GM12878 (cell line): ENCODE results near the gene ABCC4. TPM values are rescaled to one million over a fixed set of nuclear protein-coding genes. Genes with fewer than 3 reads are reported as not detected.

ENCODE experiments used
- ATAC-seq: fragments of 200-7000 bp; cut with Tn5 transposase; 3 replicates; pipeline ENCODE4 v1.9.1; 2020; ENCODE audit warnings: mild to moderate bottlenecking, moderate library complexity
- BruUV-seq: library from RNA; stranded (reverse); fragments of 400-500 nt; replicated peaks from 2 replicates; lab custom pipeline; 2021; lab: Mats Ljungman, UMichigan
- CTCF ChIA-PET: fragments of 300-600 bp; sonication (Branson Sonifier 250); formaldehyde crosslinking; extraction: SDS; loops from one replicate; lab custom pipeline; 2021; ENCODE audit warnings: inconsistent platforms; lab: Yijun Ruan, JAX
- POLR2A ChIA-PET: fragments of 350-600 bp; formaldehyde crosslinking; extraction: SDS; loops from one replicate; lab custom pipeline; 2021; ENCODE audit warnings: inconsistent platforms; lab: Charles Lee
- RAD21 ChIA-PET: fragments of 300-600 bp; sonication (Branson Sonifier 250); formaldehyde crosslinking; loops from one replicate; lab custom pipeline; 2023; ENCODE audit warnings: antibody characterized with exemption; ENCODE audit not compliant: unreplicated experiment; lab: Charles Lee
- SMC1A ChIA-PET: fragments of 300-600 bp; sonication (Branson Sonifier 250); formaldehyde crosslinking; loops from one replicate; lab custom pipeline; 2023; ENCODE audit not compliant: unreplicated experiment, uncharacterized antibody; lab: Charles Lee
- DNase-seq: peaks from one replicate; pipeline ENCODE4 v3.0.0-alpha.2; 2011; ENCODE audit warnings: low read depth, low spot score
- FAIRE-seq: peaks from 3 replicates; lab custom pipeline; 2011; peaks lifted over from hg19 to GRCh38; lab: Jason Lieb, UNC
- H2AFZ ChIP-seq: 2 replicates; pipeline ENCODE4 v1.6.0; 2011; ENCODE audit warnings: low read depth, low read length, control low read depth; ENCODE audit not compliant: control insufficient read depth
- H3K27ac ChIP-seq: 2 replicates; pipeline ENCODE4 v1.5.1; 2011; ENCODE audit warnings: control low read depth; ENCODE audit not compliant: control insufficient read depth, insufficient read depth
- H3K27me3 ChIP-seq, 2 experiments: replicated peaks in 1 of 2; 2 replicates each; pipeline versions ENCODE4 v1.6.0 to v1.6.1; 2011; ENCODE audit warnings: low read length in 1 of 2; ENCODE audit not compliant: control insufficient read depth in 2 of 2, insufficient read depth in 2 of 2
- H3K36me3 ChIP-seq, 2 experiments: 2 replicates each; pipeline ENCODE4 v1.5.1; 2011; ENCODE audit warnings: low read length in 1 of 2; ENCODE audit not compliant: control insufficient read depth in 2 of 2, insufficient read depth in 2 of 2
- H3K4me1 ChIP-seq: 2 replicates; pipeline ENCODE4 v1.6.1; 2011; ENCODE audit warnings: mild to moderate bottlenecking, low read length, moderate library complexity, mixed read lengths; ENCODE audit not compliant: control insufficient read depth, insufficient read depth
- H3K4me2 ChIP-seq: 2 replicates; pipeline ENCODE4 v1.6.0; 2011; ENCODE audit warnings: control low read depth; ENCODE audit not compliant: control insufficient read depth, insufficient read depth
- H3K4me3 ChIP-seq: fragments of 200-600 bp; sonication (generic); 2 replicates; pipeline ENCODE4 v1.5.1; 2016
- H3K79me2 ChIP-seq: 2 replicates; pipeline ENCODE4 v1.6.0; 2011; ENCODE audit warnings: low read length; ENCODE audit not compliant: control insufficient read depth, insufficient read depth
- H3K9ac ChIP-seq: 2 replicates; pipeline ENCODE4 v1.8.0; 2011; ENCODE audit warnings: low read length, control low read depth, mixed read lengths; ENCODE audit not compliant: control insufficient read depth, insufficient read depth
- H3K9me3 ChIP-seq: replicated peaks from 3 replicates; pipeline ENCODE4 v1.5.1; 2011; ENCODE audit warnings: mild to moderate bottlenecking, low read length; ENCODE audit not compliant: control insufficient read depth, insufficient read depth
- H4K20me1 ChIP-seq: 2 replicates; pipeline ENCODE4 v1.6.0; 2011; ENCODE audit not compliant: control insufficient read depth, insufficient read depth
- FOS ChIP-seq: IDR thresholded peaks from 3 replicates; pipeline ENCODE4 v1.6.1; 2011; ENCODE audit warnings: borderline replicate concordance; ENCODE audit not compliant: insufficient read length; ENCODE audit errors: extremely low read depth
- KLF5 ChIP-seq: fragments of 450-650 bp; IDR thresholded peaks from 2 replicates; pipeline ENCODE4 v1.6.1; 2014; ENCODE audit warnings: mild to moderate bottlenecking; ENCODE audit not compliant: partially characterized antibody
- SUPT20H ChIP-seq: IDR thresholded peaks from 2 replicates; pipeline ENCODE4 v1.6.1; 2011; ENCODE audit warnings: low read depth, mild to moderate bottlenecking, low read length, moderate library complexity, borderline replicate concordance; ENCODE audit not compliant: control insufficient read depth
- WGBS: methylation state at CpG from one replicate; pipeline ENCODE4 v1.1.6; 2016; ENCODE audit warnings: low lambda C conversion rate; ENCODE audit not compliant: insufficient replicate concordance, insufficient coverage; ENCODE audit errors: missing lambda C conversion rate; 5-methylcytosine and 5-hydroxymethylcytosine counted together
- in situ Hi-C: fragments of 300-500 bp; cut with MboI; formaldehyde crosslinking; loops from 9 replicates; pipeline ENCODE4 v1.14.3; 2018; ENCODE audit warnings: mixed read lengths
- intact Hi-C: fragments of 100-400 bp; cut with micrococcal nuclease; formaldehyde crosslinking; loops from one replicate; pipeline ENCODE4 v1.14.2; 2022; ENCODE audit not compliant: unreplicated experiment
- polyA plus RNA-seq, 11 experiments: library from polyadenylated mRNA; depleted of rRNA in 4 of 11; unstranded in 6 of 11; stranded (reverse) in 5 of 11; fragments of >200 nt; fragmentation: Nextera tagmentation in 4 of 11; fragmentation: Illumina TruSeq in 1 of 11; extraction: Ambion mirVana in 4 of 11; extraction: Trizol in 1 of 11; gene quantifications; 1 replicate in 1 of 11; 2 replicates in 10 of 11; pipeline versions ENCODE4 v1.2.1 to v1.2.3, GENCODE V29; 2011 to 2016; ENCODE audit warnings: inconsistent platforms in 2 of 11, missing spikeins in 2 of 11, low read depth in 1 of 11
- total RNA-seq, 4 experiments: library from RNA; depleted of rRNA in 3 of 4; stranded (reverse); fragments of >200 nt in 3 of 4; fragmentation: Illumina TruSeq in 1 of 4; extraction: Trizol in 1 of 4; gene quantifications; 2 replicates each; pipeline versions ENCODE4 v1.2.1 to v1.2.3, GENCODE V29; 2013 to 2021
- TF ChIP-seq, protein P1 (sequence below): fragments of 450-650 bp; IDR thresholded peaks from 2 replicates; pipeline ENCODE4 v1.6.1; 2017; ENCODE audit warnings: low read depth, mild to moderate bottlenecking, moderate library complexity
- TF ChIP-seq, protein P2 (sequence below): IDR thresholded peaks from 2 replicates; pipeline ENCODE4 v1.6.1; 2012; ENCODE audit warnings: mild to moderate bottlenecking, low read depth, low read length
- TF ChIP-seq, protein P3 (sequence below): fragments of 450-650 bp; formaldehyde crosslinking; IDR thresholded peaks from 2 replicates; pipeline ENCODE4 v1.4.0; 2022; ENCODE audit warnings: mild to moderate bottlenecking, moderate library complexity
- TF ChIP-seq, protein P4 (sequence below): fragments of 450-650 bp; IDR thresholded peaks from 2 replicates; pipeline ENCODE4 v1.6.1; 2018; ENCODE audit warnings: mild to moderate bottlenecking, low read depth, moderate library complexity; ENCODE audit not compliant: partially characterized antibody
- TF ChIP-seq, protein P5 (sequence below): IDR thresholded peaks from 2 replicates; pipeline ENCODE4 v1.6.1; 2011; ENCODE audit warnings: borderline replicate concordance, low read depth, mild to moderate bottlenecking, moderate library complexity, low read length; ENCODE audit not compliant: insufficient read depth, poor library complexity, severe bottlenecking
- TF ChIP-seq, protein P6 (sequence below): IDR thresholded peaks from 2 replicates; pipeline ENCODE4 v1.6.1; 2011; ENCODE audit warnings: low read depth, mild to moderate bottlenecking, low read length, moderate library complexity, borderline replicate concordance; ENCODE audit errors: extremely low read depth

ABCC4 gene
- total and polyA plus RNA-seq, 10 of the 15 experiments (the other 5 are each of a cell fraction or from before 2014, with no cell fraction given): 7.2 to 44.4 (median 24.1) TPM

DNA sequence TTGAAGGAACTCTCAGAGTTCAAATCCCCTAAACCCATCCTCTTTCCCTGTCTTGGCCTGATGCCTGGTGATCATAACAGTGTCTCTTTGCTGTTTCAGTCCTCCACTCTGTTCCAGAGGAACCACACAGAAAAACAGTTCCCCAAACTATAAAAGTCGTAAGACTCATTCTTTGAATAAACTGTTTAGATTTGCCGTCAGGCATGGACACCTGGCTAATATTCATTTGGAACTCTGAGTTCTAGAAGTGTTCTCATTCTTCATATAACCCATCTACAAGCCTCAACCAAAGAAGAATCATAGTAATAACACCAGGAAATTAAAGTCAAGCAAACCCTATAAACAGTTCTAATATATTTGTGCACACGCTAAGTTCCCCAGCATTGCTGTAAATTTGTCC, 37.7 kb upstream of the ABCC4 start:
- Histone ChIP-seq H3K9me3 (no peaks in the 10 kb centered on the region), H2AFZ (no peak overlapping the region), H4K20me1 (no peaks in the 10 kb centered on the region), H3K79me2 (no peaks in the 10 kb centered on the region), H3K4me3 (no peak overlapping the region), H3K27me3 (no peaks in the 10 kb centered on the region), H3K27ac (no peak overlapping the region), H3K36me3 (no peaks in the 10 kb centered on the region), H3K4me2 (no peak overlapping the region), H3K4me1 (no peaks in the 10 kb centered on the region), H3K9ac (no peak overlapping the region)
- ChIA-PET POLR2A (no interaction called here), CTCF (no interaction called here), SMC1A (no interaction called here), RAD21 (interaction anchor here (0.7 to 1.2 kb wide), 2 partner anchors 36 to 40 kb away, joined by 3 to 4 read pairs; no protein-coding TSS in a partner anchor)
- no peak for DNase-seq
- ATAC-seq: no peak
- in situ Hi-C loops: no loop called here
- WGBS: 78% methylated on average over 3 of the region's 3 CpGs
- intact Hi-C loops: no loop called here
- no TSS peak for BruUV-seq
- FAIRE-seq: no peak
- TF ChIP-seq, protein P1, sequence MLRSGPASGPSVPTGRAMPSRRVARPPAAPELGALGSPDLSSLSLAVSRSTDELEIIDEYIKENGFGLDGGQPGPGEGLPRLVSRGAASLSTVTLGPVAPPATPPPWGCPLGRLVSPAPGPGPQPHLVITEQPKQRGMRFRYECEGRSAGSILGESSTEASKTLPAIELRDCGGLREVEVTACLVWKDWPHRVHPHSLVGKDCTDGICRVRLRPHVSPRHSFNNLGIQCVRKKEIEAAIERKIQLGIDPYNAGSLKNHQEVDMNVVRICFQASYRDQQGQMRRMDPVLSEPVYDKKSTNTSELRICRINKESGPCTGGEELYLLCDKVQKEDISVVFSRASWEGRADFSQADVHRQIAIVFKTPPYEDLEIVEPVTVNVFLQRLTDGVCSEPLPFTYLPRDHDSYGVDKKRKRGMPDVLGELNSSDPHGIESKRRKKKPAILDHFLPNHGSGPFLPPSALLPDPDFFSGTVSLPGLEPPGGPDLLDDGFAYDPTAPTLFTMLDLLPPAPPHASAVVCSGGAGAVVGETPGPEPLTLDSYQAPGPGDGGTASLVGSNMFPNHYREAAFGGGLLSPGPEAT: no peak
- no peak for TF ChIP-seq KLF5
- TF ChIP-seq, protein P2, sequence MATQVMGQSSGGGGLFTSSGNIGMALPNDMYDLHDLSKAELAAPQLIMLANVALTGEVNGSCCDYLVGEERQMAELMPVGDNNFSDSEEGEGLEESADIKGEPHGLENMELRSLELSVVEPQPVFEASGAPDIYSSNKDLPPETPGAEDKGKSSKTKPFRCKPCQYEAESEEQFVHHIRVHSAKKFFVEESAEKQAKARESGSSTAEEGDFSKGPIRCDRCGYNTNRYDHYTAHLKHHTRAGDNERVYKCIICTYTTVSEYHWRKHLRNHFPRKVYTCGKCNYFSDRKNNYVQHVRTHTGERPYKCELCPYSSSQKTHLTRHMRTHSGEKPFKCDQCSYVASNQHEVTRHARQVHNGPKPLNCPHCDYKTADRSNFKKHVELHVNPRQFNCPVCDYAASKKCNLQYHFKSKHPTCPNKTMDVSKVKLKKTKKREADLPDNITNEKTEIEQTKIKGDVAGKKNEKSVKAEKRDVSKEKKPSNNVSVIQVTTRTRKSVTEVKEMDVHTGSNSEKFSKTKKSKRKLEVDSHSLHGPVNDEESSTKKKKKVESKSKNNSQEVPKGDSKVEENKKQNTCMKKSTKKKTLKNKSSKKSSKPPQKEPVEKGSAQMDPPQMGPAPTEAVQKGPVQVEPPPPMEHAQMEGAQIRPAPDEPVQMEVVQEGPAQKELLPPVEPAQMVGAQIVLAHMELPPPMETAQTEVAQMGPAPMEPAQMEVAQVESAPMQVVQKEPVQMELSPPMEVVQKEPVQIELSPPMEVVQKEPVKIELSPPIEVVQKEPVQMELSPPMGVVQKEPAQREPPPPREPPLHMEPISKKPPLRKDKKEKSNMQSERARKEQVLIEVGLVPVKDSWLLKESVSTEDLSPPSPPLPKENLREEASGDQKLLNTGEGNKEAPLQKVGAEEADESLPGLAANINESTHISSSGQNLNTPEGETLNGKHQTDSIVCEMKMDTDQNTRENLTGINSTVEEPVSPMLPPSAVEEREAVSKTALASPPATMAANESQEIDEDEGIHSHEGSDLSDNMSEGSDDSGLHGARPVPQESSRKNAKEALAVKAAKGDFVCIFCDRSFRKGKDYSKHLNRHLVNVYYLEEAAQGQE: no peak
- TF ChIP-seq, protein P3, sequence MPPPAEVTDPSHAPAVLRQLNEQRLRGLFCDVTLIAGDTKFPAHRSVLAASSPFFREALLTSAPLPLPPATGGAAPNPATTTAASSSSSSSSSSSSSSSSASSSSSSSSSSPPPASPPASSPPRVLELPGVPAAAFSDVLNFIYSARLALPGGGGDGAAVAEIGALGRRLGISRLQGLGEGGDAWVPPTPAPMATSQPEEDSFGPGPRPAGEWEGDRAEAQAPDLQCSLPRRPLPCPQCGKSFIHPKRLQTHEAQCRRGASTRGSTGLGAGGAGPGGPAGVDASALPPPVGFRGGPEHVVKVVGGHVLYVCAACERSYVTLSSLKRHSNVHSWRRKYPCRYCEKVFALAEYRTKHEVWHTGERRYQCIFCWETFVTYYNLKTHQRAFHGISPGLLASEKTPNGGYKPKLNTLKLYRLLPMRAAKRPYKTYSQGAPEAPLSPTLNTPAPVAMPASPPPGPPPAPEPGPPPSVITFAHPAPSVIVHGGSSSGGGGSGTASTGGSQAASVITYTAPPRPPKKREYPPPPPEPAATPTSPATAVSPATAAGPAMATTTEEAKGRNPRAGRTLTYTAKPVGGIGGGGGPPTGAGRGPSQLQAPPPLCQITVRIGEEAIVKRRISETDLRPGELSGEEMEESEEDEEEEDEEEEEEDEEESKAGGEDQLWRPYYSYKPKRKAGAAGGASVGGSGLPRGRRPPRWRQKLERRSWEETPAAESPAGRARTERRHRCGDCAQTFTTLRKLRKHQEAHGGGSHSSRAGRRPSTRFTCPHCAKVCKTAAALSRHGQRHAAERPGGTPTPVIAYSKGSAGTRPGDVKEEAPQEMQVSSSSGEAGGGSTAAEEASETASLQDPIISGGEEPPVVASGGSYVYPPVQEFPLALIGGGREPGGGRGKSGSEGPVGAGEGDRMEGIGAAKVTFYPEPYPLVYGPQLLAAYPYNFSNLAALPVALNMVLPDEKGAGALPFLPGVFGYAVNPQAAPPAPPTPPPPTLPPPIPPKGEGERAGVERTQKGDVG (CRISPR knock-in tag): no peak
- no peak for TF ChIP-seq SUPT20H
- TF ChIP-seq, protein P4, sequence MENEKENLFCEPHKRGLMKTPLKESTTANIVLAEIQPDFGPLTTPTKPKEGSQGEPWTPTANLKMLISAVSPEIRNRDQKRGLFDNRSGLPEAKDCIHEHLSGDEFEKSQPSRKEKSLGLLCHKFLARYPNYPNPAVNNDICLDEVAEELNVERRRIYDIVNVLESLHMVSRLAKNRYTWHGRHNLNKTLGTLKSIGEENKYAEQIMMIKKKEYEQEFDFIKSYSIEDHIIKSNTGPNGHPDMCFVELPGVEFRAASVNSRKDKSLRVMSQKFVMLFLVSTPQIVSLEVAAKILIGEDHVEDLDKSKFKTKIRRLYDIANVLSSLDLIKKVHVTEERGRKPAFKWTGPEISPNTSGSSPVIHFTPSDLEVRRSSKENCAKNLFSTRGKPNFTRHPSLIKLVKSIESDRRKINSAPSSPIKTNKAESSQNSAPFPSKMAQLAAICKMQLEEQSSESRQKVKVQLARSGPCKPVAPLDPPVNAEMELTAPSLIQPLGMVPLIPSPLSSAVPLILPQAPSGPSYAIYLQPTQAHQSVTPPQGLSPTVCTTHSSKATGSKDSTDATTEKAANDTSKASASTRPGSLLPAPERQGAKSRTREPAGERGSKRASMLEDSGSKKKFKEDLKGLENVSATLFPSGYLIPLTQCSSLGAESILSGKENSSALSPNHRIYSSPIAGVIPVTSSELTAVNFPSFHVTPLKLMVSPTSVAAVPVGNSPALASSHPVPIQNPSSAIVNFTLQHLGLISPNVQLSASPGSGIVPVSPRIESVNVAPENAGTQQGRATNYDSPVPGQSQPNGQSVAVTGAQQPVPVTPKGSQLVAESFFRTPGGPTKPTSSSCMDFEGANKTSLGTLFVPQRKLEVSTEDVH: no peak
- TF ChIP-seq FOS: no peak
- TF ChIP-seq, protein P5, sequence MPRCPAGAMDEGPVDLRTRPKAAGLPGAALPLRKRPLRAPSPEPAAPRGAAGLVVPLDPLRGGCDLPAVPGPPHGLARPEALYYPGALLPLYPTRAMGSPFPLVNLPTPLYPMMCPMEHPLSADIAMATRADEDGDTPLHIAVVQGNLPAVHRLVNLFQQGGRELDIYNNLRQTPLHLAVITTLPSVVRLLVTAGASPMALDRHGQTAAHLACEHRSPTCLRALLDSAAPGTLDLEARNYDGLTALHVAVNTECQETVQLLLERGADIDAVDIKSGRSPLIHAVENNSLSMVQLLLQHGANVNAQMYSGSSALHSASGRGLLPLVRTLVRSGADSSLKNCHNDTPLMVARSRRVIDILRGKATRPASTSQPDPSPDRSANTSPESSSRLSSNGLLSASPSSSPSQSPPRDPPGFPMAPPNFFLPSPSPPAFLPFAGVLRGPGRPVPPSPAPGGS: no peak
- TF ChIP-seq, protein P6, sequence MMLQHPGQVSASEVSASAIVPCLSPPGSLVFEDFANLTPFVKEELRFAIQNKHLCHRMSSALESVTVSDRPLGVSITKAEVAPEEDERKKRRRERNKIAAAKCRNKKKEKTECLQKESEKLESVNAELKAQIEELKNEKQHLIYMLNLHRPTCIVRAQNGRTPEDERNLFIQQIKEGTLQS: no peak
